ENCODE results near the gene C22orf39. TPM values are rescaled to one million over a fixed set of nuclear protein-coding genes. Genes with fewer than 3 reads are reported as not detected.

C22orf39 gene
- total and polyA plus RNA-seq, 10 of the 15 experiments (the other 5 are each of a cell fraction or from before 2014, with no cell fraction given), result 6.7 to 47.0 (median 26.5) TPM

DNA sequence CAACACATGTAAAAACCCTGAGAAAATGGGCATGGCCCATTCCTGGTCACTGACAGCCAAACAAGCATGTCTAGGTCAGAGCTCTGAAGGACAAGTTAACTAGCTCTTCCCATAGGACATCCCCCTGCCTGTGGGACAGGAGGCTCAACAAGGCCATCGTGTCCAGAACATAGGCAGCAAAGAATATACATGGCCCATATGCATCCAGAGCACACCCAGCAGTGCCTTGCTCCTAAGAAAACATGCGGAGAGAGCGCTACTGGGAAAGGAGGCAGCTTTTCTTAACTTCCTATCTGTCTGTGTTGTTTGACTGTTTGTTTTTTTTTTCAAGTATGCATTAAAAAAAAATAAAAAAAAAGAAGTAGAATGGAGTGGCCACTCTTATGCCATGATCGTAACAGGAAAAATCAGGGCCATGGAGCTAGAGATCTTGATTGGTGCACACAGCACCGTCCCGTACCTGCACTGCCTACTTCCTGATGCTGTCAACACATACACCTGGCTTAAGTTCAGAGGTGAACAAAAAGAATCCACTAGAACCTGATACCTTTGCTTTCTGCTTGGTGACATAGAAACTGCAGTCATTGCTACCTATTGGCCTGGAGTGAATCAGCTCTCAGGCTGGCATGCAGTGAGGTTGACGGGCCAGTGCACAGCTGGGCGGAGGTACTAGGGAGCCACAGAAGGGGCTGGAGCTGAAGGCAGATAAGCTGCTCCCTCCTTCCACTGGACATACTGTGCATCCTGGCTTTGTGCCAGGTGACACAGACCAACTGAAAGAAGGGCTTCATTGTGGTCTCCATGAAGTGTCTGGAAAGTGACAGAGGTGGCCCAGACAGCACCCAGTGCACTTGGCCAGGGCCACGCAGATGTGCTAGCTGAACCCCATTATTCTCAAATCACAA, 19.6 kb upstream of the C22orf39 start:
- CTCF ChIA-PET, result interaction anchor here (0.6 to 0.9 kb wide), 2 partner anchors 10 to 98 kb away, joined by 3 read pairs; no protein-coding TSS in a partner anchor
- no TSS peak for BruUV-seq (replicated peaks)
- SMC1A ChIA-PET (ENCODE audit: uncharacterized antibody, unreplicated experiment), result no interaction called here

More for the DNA sequence above, 19.6 kb upstream of the C22orf39 start:
- POLR2A ChIA-PET, result interaction anchor here (0.6 kb wide), 1 partner anchor 131 kb away, joined by 3 read pairs; no protein-coding TSS in a partner anchor
- TF ChIP-seq JUNB (IDR thresholded peaks at IDR 0.05) (no peak), MXI1 (IDR thresholded peaks at IDR 0.05; ENCODE audit: low read depth, low read length) (no peak), MYC (IDR thresholded peaks at IDR 0.05; ENCODE audit: insufficient read depth, insufficient read length, insufficient replicate concordance, low read length, severe bottlenecking) (no peak), EZH2 (IDR thresholded peaks at IDR 0.05; ENCODE audit: borderline replicate concordance, control insufficient read depth, low read depth, low read length) (no peak), RAD51 (IDR thresholded peaks at IDR 0.05) (no peak), IKZF2 (IDR thresholded peaks at IDR 0.05) (no peak), ZNF24 (IDR thresholded peaks at IDR 0.05) (no peak), CBX5 (IDR thresholded peaks at IDR 0.05; ENCODE audit: low read depth) (no peak), TAF1 (IDR thresholded peaks at IDR 0.05; ENCODE audit: borderline replicate concordance, low read depth, low read length) (no peak), KDM1A (IDR thresholded peaks at IDR 0.05; ENCODE audit: borderline replicate concordance) (no peak), ETV6 (conservative IDR thresholded peaks at IDR 0.05 in 1 of 2, IDR thresholded peaks at IDR 0.05 in 1 of 2; ENCODE audit: borderline replicate concordance in 1 of 2, low read depth in 1 of 2) (no peak)
- TF ChIP-seq, protein P1, sequence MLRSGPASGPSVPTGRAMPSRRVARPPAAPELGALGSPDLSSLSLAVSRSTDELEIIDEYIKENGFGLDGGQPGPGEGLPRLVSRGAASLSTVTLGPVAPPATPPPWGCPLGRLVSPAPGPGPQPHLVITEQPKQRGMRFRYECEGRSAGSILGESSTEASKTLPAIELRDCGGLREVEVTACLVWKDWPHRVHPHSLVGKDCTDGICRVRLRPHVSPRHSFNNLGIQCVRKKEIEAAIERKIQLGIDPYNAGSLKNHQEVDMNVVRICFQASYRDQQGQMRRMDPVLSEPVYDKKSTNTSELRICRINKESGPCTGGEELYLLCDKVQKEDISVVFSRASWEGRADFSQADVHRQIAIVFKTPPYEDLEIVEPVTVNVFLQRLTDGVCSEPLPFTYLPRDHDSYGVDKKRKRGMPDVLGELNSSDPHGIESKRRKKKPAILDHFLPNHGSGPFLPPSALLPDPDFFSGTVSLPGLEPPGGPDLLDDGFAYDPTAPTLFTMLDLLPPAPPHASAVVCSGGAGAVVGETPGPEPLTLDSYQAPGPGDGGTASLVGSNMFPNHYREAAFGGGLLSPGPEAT (IDR thresholded peaks at IDR 0.05; ENCODE audit: low read depth), result no peak
- Histone ChIP-seq H4K20me1 (ENCODE audit: control insufficient read depth, insufficient read depth) (peaks cover 2% of the 10 kb centered on the region; the same call in 1 of the 2 replicates), H3K9ac (ENCODE audit: control insufficient read depth, insufficient read depth, low read length) (no peak overlapping the region), H3K27me3 (replicated peaks in 1 of 2; ENCODE audit: control insufficient read depth in 2 of 2, insufficient read depth in 2 of 2, low read length in 1 of 2) (no peaks in the 10 kb centered on the region), H3K27ac (ENCODE audit: control insufficient read depth, insufficient read depth) (no peak overlapping the region), H3K36me3 (ENCODE audit: control insufficient read depth in 2 of 2, insufficient read depth in 2 of 2, low read length in 1 of 2) (peaks cover 38 to 43% of the 10 kb centered on the region in 2 experiments), H3K4me3 (no peak overlapping the region), H3K79me2 (ENCODE audit: control insufficient read depth, insufficient read depth, low read length) (no peaks in the 10 kb centered on the region; the same call in 1 of the 2 replicates), H3K4me1 (ENCODE audit: control insufficient read depth, insufficient read depth, low read length) (no peaks in the 10 kb centered on the region), H3K4me2 (ENCODE audit: control insufficient read depth, insufficient read depth) (no peak overlapping the region), H2AFZ (ENCODE audit: control insufficient read depth, low read depth, low read length) (no peak overlapping the region), H3K9me3 (replicated peaks; ENCODE audit: control insufficient read depth, insufficient read depth, low read length) (no peaks in the 10 kb centered on the region)
- DNase-seq (ENCODE audit: low read depth, low spot score) (no peak), ATAC-seq (no peak), FAIRE-seq (no peak)
- intact Hi-C loops (cut with micrococcal nuclease; ENCODE audit: unreplicated experiment) (no loop called here), in situ Hi-C loops (cut with MboI) (no loop called here)
- RAD21 ChIA-PET (ENCODE audit: unreplicated experiment), result no interaction called here
- 97% methylated on average over 9 of the region's 9 CpGs for WGBS (ENCODE audit: insufficient coverage, insufficient replicate concordance, low lambda C conversion rate, missing lambda C conversion rate)
